HepG2 (cell line): ENCODE measurements around the gene CARD19. TPM values are rescaled to one million over a fixed set of nuclear protein-coding genes. Genes with fewer than 3 reads are reported as not detected.

ENCODE experiments used
- CCDC6 ChIP-seq: sonication (generic); formaldehyde crosslinking; IDR thresholded peaks from 2 replicates; pipeline ENCODE4 v1.8.1; 2022; ENCODE audit warnings: mild to moderate bottlenecking, missing genetic modification reagents, moderate library complexity
- CEBPG ChIP-seq: IDR thresholded peaks from 2 replicates; pipeline ENCODE4 v1.6.1; 2016
- FOSL1 ChIP-seq: sonication (generic); formaldehyde crosslinking; IDR thresholded peaks from 2 replicates; pipeline ENCODE4 v1.9.0; 2021; ENCODE audit warnings: missing genetic modification reagents, borderline replicate concordance
- FOXO1 ChIP-seq: sonication (generic); formaldehyde crosslinking; IDR thresholded peaks from 2 replicates; pipeline ENCODE4 v1.4.0; 2020; ENCODE audit warnings: missing genetic modification reagents
- HMG20A ChIP-seq: IDR thresholded peaks from 2 replicates; pipeline ENCODE4 v1.6.1; 2016; ENCODE audit warnings: borderline replicate concordance
- NCOA5 ChIP-seq: sonication (generic); formaldehyde crosslinking; IDR thresholded peaks from 2 replicates; pipeline ENCODE4 v1.4.0; 2020; ENCODE audit warnings: missing genetic modification reagents
- NONO ChIP-seq, 2 experiments: fragments of 450-650 bp in 1 of 2; sonication (generic) in 1 of 2; formaldehyde crosslinking in 1 of 2; IDR thresholded peaks in 1 of 2; conservative IDR thresholded peaks in 1 of 2; 2 replicates each; pipeline versions ENCODE4 v1.6.1 to v1.8.0; 2017 to 2022; ENCODE audit warnings: mild to moderate bottlenecking in 1 of 2, missing genetic modification reagents in 1 of 2, moderate library complexity in 1 of 2
- POLR2G ChIP-seq: fragments of 200-400 bp; formaldehyde crosslinking; IDR thresholded peaks from 2 replicates; pipeline ENCODE4 v1.6.1; 2018; ENCODE audit warnings: mild to moderate bottlenecking, low read depth, low read length, moderate library complexity
- SNAPC2 ChIP-seq: sonication (generic); formaldehyde crosslinking; IDR thresholded peaks from 2 replicates; pipeline ENCODE4 v1.8.1; 2022; ENCODE audit warnings: mild to moderate bottlenecking, missing genetic modification reagents
- TGIF2 ChIP-seq: IDR thresholded peaks from 2 replicates; pipeline ENCODE4 v1.6.1; 2016; ENCODE audit warnings: control low read depth, missing compliant biosample characterization
- ZFP37 ChIP-seq: sonication (generic); formaldehyde crosslinking; IDR thresholded peaks from 2 replicates; pipeline ENCODE4 v1.4.0; 2020; ENCODE audit warnings: missing genetic modification reagents, borderline replicate concordance
- ZNF136 ChIP-seq: sonication (generic); formaldehyde crosslinking; IDR thresholded peaks from 2 replicates; pipeline ENCODE4 v1.8.1; 2022; ENCODE audit warnings: low read depth, mild to moderate bottlenecking, moderate library complexity, missing genetic modification reagents
- ZNF160 ChIP-seq: sonication (generic); formaldehyde crosslinking; IDR thresholded peaks from 2 replicates; pipeline ENCODE4 v1.8.0; 2022; ENCODE audit warnings: mild to moderate bottlenecking, inconsistent platforms, missing genetic modification reagents
- ZNF292 ChIP-seq: sonication (generic); formaldehyde crosslinking; IDR thresholded peaks from 2 replicates; pipeline ENCODE4 v1.8.1; 2022; ENCODE audit warnings: mild to moderate bottlenecking, low read depth, missing genetic modification reagents, borderline replicate concordance
- ZNF501 ChIP-seq: sonication (generic); formaldehyde crosslinking; IDR thresholded peaks from 2 replicates; pipeline ENCODE4 v1.5.1; 2020; ENCODE audit warnings: mild to moderate bottlenecking, moderate library complexity, missing genetic modification reagents
- ZSCAN21 ChIP-seq: sonication (generic); formaldehyde crosslinking; IDR thresholded peaks from 2 replicates; pipeline ENCODE4 v1.8.0; 2022; ENCODE audit warnings: mild to moderate bottlenecking, missing genetic modification reagents, moderate library complexity, borderline replicate concordance
- polyA plus RNA-seq, 8 experiments: library from polyadenylated mRNA; depleted of rRNA in 3 of 8; stranded (reverse) in 7 of 8; unstranded in 1 of 8; fragments of >200 nt; fragmentation: Illumina TruSeq in 4 of 8; extraction: Trizol in 4 of 8; gene quantifications; 2 replicates each; pipeline versions ENCODE4 v1.2.1 to v1.2.3, GENCODE V29; 2011 to 2016; ENCODE audit warnings: low read depth in 4 of 8, missing spikeins in 1 of 8, mixed read lengths in 1 of 8; ENCODE audit not compliant: insufficient read depth in 1 of 8
- total RNA-seq, 5 experiments: library from RNA; depleted of rRNA; stranded (reverse); fragments of >200 nt; fragmentation: Illumina TruSeq; extraction: Trizol; gene quantifications; 2 replicates each; pipeline ENCODE4 v1.2.3, GENCODE V29; 2016; ENCODE audit warnings: low read depth in 1 of 5
- TF ChIP-seq, protein P1 (sequence below): sonication (generic); formaldehyde crosslinking; IDR thresholded peaks from 2 replicates; pipeline ENCODE4 v1.4.0; 2020; ENCODE audit warnings: missing genetic modification reagents
- TF ChIP-seq, protein P2 (sequence below): sonication (generic); formaldehyde crosslinking; IDR thresholded peaks from 2 replicates; pipeline ENCODE4 v1.9.0; 2021; ENCODE audit warnings: missing genetic modification reagents, mild to moderate bottlenecking, borderline replicate concordance
- TF ChIP-seq, protein P3 (sequence below): sonication (generic); formaldehyde crosslinking; IDR thresholded peaks from 2 replicates; pipeline ENCODE4 v1.8.0; 2022; ENCODE audit warnings: missing genetic modification reagents, mild to moderate bottlenecking, moderate library complexity, borderline replicate concordance

Gene CARD19
- total and polyA plus RNA-seq, 2 of the 13 experiments (the other 11 are each of a cell fraction or from before 2014, with no cell fraction given), result 18.4 to 47.2 TPM

DNA sequence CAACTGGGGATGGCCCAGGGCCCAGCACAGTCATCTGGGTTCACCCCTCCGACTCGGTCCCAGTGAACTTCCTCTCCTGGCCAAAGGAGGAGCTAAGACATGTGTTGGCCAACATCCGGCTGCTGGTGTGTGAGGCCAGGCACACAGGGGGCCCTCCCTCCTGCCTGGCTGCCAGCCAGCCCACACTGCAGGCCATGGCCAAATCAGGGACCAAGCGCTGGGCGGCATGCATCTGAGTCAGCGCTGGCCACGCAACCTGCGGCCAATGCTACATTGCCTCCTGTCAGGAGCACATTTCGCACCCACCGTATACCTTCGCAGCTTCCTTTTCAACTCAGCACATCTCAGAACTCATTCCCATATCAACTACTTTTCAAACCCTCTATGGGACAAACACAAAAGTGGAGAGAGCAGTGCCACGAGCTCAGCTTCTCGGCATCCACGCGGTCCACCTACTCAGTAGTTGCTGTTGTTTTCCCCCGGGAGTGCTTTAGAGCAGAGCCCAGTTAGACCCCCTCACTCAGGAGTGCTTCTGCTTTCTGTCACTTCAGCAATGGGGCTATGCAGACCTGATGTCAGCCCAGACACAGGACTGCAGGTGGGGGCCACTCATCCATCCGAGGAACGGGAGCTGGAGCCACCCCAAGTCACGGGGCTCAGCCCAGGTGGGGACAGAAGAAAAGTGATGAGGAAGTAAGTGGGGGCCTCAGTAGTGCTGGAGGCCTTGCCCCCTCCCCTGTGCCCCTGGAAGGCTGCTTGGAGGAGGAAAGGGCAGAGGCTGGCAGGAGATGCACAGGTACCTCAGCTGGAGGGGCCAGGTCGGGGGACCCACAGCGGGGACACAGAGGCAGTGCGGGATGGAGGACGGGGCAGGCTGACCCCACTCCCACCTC is 24.2 kb downstream of the CARD19 start (continued):
- TF ChIP-seq ZSCAN21 (peak; percentile 87; the same call in 1 of the 2 replicates), NCOA5 (CRISPR knock-in tag) (no peak), ZNF292 (CRISPR knock-in tag) (peak; percentile 97), POLR2G (peak; percentile 78), ZNF160 (CRISPR knock-in tag) (0 out of 2 replicates have a peak, but pooled peaks have one; percentile 56), CCDC6 (peak; percentile 91; the same call in 1 of the 2 replicates), ZNF501 (peak; percentile 43; the same call in 1 of the 2 replicates), FOSL1 (no peak), TGIF2 (CRISPR knock-in tag) (peak; percentile 90; the same call in 1 of the 2 replicates), CEBPG (CRISPR knock-in tag) (peak; percentile 96), HMG20A (peak; percentile 76), ZNF136 (CRISPR knock-in tag) (no peak), ZFP37 (peak; percentile 82; the same call in 1 of the 2 replicates), NONO (IDR thresholded peaks at IDR 0.05) (no peak), NONO (CRISPR knock-in tag; conservative IDR thresholded peaks at IDR 0.05) (peak; percentile 93), FOXO1 (peak; percentile 75), SNAPC2 (peak; percentile 91)
- TF ChIP-seq, protein P1, sequence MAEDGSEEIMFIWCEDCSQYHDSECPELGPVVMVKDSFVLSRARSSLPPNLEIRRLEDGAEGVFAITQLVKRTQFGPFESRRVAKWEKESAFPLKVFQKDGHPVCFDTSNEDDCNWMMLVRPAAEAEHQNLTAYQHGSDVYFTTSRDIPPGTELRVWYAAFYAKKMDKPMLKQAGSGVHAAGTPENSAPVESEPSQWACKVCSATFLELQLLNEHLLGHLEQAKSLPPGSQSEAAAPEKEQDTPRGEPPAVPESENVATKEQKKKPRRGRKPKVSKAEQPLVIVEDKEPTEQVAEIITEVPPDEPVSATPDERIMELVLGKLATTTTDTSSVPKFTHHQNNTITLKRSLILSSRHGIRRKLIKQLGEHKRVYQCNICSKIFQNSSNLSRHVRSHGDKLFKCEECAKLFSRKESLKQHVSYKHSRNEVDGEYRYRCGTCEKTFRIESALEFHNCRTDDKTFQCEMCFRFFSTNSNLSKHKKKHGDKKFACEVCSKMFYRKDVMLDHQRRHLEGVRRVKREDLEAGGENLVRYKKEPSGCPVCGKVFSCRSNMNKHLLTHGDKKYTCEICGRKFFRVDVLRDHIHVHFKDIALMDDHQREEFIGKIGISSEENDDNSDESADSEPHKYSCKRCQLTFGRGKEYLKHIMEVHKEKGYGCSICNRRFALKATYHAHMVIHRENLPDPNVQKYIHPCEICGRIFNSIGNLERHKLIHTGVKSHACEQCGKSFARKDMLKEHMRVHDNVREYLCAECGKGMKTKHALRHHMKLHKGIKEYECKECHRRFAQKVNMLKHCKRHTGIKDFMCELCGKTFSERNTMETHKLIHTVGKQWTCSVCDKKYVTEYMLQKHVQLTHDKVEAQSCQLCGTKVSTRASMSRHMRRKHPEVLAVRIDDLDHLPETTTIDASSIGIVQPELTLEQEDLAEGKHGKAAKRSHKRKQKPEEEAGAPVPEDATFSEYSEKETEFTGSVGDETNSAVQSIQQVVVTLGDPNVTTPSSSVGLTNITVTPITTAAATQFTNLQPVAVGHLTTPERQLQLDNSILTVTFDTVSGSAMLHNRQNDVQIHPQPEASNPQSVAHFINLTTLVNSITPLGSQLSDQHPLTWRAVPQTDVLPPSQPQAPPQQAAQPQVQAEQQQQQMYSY (CRISPR knock-in tag), result no peak
- TF ChIP-seq, protein P2, sequence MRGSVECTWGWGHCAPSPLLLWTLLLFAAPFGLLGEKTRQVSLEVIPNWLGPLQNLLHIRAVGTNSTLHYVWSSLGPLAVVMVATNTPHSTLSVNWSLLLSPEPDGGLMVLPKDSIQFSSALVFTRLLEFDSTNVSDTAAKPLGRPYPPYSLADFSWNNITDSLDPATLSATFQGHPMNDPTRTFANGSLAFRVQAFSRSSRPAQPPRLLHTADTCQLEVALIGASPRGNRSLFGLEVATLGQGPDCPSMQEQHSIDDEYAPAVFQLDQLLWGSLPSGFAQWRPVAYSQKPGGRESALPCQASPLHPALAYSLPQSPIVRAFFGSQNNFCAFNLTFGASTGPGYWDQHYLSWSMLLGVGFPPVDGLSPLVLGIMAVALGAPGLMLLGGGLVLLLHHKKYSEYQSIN (CRISPR knock-in tag), result no peak
- TF ChIP-seq, protein P3, sequence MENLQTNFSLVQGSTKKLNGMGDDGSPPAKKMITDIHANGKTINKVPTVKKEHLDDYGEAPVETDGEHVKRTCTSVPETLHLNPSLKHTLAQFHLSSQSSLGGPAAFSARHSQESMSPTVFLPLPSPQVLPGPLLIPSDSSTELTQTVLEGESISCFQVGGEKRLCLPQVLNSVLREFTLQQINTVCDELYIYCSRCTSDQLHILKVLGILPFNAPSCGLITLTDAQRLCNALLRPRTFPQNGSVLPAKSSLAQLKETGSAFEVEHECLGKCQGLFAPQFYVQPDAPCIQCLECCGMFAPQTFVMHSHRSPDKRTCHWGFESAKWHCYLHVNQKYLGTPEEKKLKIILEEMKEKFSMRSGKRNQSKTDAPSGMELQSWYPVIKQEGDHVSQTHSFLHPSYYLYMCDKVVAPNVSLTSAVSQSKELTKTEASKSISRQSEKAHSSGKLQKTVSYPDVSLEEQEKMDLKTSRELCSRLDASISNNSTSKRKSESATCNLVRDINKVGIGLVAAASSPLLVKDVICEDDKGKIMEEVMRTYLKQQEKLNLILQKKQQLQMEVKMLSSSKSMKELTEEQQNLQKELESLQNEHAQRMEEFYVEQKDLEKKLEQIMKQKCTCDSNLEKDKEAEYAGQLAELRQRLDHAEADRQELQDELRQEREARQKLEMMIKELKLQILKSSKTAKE (CRISPR knock-in tag), result 0 out of 2 replicates have a peak, but pooled peaks have one; percentile 30
